Astrocyte of the cerebellum (primary cell): Measurements from ENCODE around the gene LRRIQ1.

Experiments used
- DNase-seq: peaks from one replicate; pipeline ENCODE4 v3.0.0-alpha.2; 2011; ENCODE audit warnings: low read depth
- H3K4me3 ChIP-seq: 2 replicates; pipeline ENCODE4 v1.5.1; 2011; ENCODE audit warnings: mild to moderate bottlenecking, low read depth, low read length, moderate library complexity
- CTCF ChIP-seq: IDR thresholded peaks from 2 replicates; pipeline ENCODE4 v1.5.1; 2012; ENCODE audit warnings: low read length, low read depth, moderate library complexity, mild to moderate bottlenecking; ENCODE audit errors: missing control alignments
- in situ Hi-C: cut with HindIII; loops from 2 replicates; pipeline ENCODE4 v1.10.0; 2017; ENCODE audit warnings: low sequenced_read_pairs

Gene LRRIQ1

GRCh38 chr12:85095501-85095900 is 59.4 kb downstream of the LRRIQ1 start:
- no peak for TF ChIP-seq CTCF
- no peak for DNase-seq
- in situ Hi-C loops, result no loop called here
- H3K4me3 ChIP-seq, result no peak overlapping the region

GRCh38 chr12:85130646-85131045 is 94.5 kb downstream of the LRRIQ1 start:
- peak; percentile 1 for DNase-seq
- in situ Hi-C loops, result no loop called here
- TF ChIP-seq CTCF, result no peak
- no peak overlapping the region for H3K4me3 ChIP-seq

- TF ChIP-seq CTCF, result no peak
- in situ Hi-C loops, result no loop called here
- H3K4me3 ChIP-seq, result no peak overlapping the region
- DNase-seq, result no peak
Measured at GRCh38 chr12:85138833-85139232, 102.7 kb downstream of the LRRIQ1 start.

GRCh38 chr12:85147331-85147730 is 111.2 kb downstream of the LRRIQ1 start:
- TF ChIP-seq CTCF, result no peak
- in situ Hi-C loops, result no loop called here
- no peak overlapping the region for H3K4me3 ChIP-seq
- DNase-seq, result no peak

GRCh38 chr12:85152311-85152729 is 116.2 kb downstream of the LRRIQ1 start:
- in situ Hi-C loops, result loop anchor here (25.0 kb wide), 1 partner anchor 285 kb away; no protein-coding TSS in a partner anchor
- no peak for DNase-seq
- TF ChIP-seq CTCF, result no peak
- no peak overlapping the region for H3K4me3 ChIP-seq

- in situ Hi-C loops, result loop anchor here (25.0 kb wide), 1 partner anchor 282 kb away; no protein-coding TSS in a partner anchor
- peak; percentile 29 for DNase-seq
- TF ChIP-seq CTCF, result no peak
- no peak overlapping the region for H3K4me3 ChIP-seq
Measured at GRCh38 chr12:85155791-85156190, 119.6 kb downstream of the LRRIQ1 start.

- H3K4me3 ChIP-seq, result no peak overlapping the region
- no peak for TF ChIP-seq CTCF
- in situ Hi-C loops, result loop anchor here (25.0 kb wide), 1 partner anchor 281 kb away; no protein-coding TSS in a partner anchor
- no peak for DNase-seq
Measured at GRCh38 chr12:85156569-85156968, 120.4 kb downstream of the LRRIQ1 start.
